Measurements from ENCODE around the gene USP32.
"Not testable (repeated sequence)": the region's sequence is repeated elsewhere in the genome, so short reads cannot be mapped to it uniquely, and the experiment has no call there.

Gene USP32

DNA sequence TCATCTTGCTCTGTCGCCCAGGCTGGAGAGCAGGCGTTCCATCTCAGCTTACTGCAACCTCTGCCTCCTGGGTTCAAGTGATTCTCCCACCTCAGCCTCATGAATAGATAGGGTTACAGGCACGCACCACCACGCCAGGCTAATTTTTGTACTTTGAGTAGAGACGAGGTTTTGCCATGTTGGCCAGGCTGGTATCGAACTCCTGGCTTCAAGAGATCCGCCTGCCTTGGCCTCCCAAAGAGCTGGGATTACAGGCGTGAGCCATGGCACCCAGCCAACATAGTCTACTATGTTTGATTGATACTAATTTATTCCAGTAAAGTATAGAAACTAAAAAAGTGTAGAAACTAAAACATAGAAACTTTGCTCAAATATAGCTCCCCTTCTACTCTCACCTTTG, 147.3 kb downstream of the USP32 start:
- H3K4me3 ChIP-seq (ENCODE audit: low read depth, low read length) = no peak overlapping the region
- TF ChIP-seq, protein P1, sequence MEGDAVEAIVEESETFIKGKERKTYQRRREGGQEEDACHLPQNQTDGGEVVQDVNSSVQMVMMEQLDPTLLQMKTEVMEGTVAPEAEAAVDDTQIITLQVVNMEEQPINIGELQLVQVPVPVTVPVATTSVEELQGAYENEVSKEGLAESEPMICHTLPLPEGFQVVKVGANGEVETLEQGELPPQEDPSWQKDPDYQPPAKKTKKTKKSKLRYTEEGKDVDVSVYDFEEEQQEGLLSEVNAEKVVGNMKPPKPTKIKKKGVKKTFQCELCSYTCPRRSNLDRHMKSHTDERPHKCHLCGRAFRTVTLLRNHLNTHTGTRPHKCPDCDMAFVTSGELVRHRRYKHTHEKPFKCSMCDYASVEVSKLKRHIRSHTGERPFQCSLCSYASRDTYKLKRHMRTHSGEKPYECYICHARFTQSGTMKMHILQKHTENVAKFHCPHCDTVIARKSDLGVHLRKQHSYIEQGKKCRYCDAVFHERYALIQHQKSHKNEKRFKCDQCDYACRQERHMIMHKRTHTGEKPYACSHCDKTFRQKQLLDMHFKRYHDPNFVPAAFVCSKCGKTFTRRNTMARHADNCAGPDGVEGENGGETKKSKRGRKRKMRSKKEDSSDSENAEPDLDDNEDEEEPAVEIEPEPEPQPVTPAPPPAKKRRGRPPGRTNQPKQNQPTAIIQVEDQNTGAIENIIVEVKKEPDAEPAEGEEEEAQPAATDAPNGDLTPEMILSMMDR (IDR thresholded peaks at IDR 0.05; ENCODE audit: control insufficient read depth, extremely low read depth, insufficient read depth) = no peak
- DNase-seq (ENCODE audit: low read depth) = no peak

DNA sequence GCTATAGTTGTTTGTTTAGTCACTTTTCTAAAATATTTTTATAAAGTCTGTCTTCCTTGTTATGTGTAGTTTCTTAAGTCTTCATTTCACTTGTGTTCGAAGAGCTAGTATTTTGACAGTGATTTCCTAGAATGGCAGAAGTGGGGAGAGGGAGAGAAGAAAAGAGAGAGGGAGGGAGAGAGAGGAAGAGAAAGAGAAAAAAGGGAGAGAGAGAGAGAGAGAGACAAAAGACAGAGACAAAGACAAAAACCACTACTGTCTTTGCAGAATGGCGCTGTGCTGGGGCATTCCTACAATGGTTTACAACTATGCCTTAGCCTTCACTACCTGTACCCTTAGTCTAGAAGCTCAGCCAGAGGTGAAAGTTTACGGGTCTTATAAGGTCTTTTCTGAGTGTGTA, 151.6 kb downstream of the USP32 start:
- TF ChIP-seq, protein P1 (IDR thresholded peaks at IDR 0.05; ENCODE audit: control insufficient read depth, extremely low read depth, insufficient read depth) = no peak
- H3K4me3 ChIP-seq (ENCODE audit: low read depth, low read length) = no peak overlapping the region

DNA sequence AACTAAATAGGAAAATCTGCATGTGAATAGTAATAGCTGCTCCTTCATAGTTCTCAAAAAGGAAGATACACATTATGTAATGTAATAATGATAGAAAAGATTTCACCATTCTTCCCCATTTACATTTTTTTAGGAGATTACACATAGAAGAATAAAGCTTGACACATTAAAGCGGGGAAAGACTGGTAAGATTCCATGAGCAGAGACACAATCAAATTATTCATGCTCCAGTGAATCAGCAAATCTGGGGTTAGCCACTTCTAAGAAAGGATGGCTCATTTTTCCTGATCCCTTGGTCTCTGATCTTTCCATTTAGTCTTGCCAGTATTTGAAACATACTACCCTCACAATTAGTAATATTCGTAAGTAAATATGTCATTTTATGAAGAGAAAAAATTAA, 160.2 kb downstream of the USP32 start:
- TF ChIP-seq, protein P1 (IDR thresholded peaks at IDR 0.05; ENCODE audit: control insufficient read depth, extremely low read depth, insufficient read depth) = no peak
- no peak for DNase-seq (ENCODE audit: low read depth)
- H3K4me3 ChIP-seq (ENCODE audit: low read depth, low read length) = no peak overlapping the region

More for the DNA sequence above, 151.6 kb downstream of the USP32 start:
- no peak for DNase-seq (ENCODE audit: low read depth)

DNA sequence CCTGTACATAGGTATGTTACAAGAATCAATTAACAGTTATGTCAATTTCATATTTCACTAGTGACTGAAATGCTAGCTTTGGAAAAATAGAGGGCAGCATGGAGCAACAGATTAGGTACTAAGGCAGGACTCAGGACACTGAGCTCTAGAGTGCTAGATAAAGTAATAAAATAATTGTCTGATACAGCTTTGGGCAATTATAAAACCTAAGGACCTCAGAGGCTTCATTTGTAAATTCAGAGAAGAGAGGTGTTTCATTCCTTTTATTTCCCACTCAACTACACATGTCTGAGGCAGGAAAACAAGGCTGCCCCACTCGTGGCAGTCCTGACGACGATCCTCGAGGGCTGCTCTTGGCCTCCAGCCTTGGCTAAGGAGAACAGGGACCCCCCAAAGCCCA, 160.7 kb downstream of the USP32 start:
- H3K4me3 ChIP-seq (ENCODE audit: low read depth, low read length) = no peak overlapping the region
- DNase-seq (ENCODE audit: low read depth) = peak; percentile 31
- TF ChIP-seq, protein P1 (IDR thresholded peaks at IDR 0.05; ENCODE audit: control insufficient read depth, extremely low read depth, insufficient read depth) = peak; percentile 71

DNA sequence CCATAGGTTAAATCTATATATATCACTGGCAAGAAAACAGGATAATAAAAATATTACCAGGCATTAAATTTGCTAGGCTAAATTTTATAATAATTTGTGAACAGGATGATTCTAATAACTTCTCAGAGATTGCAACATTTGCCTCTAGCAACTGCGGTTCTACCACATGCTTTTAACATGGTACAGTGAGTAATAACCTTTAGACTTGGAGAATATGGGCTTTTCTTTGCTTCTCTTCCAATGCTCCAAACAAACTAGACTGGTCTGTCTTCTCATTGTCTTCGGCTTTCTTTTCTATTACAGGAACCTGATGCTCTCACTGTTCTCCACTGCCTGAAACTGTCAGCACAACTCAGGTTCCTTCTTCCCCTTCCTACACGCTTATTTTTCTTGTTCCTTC, 161.6 kb downstream of the USP32 start:
- no peak overlapping the region for H3K4me3 ChIP-seq (ENCODE audit: low read depth, low read length)
- TF ChIP-seq, protein P1 (IDR thresholded peaks at IDR 0.05; ENCODE audit: control insufficient read depth, extremely low read depth, insufficient read depth) = no peak
- DNase-seq (ENCODE audit: low read depth) = no peak

DNA sequence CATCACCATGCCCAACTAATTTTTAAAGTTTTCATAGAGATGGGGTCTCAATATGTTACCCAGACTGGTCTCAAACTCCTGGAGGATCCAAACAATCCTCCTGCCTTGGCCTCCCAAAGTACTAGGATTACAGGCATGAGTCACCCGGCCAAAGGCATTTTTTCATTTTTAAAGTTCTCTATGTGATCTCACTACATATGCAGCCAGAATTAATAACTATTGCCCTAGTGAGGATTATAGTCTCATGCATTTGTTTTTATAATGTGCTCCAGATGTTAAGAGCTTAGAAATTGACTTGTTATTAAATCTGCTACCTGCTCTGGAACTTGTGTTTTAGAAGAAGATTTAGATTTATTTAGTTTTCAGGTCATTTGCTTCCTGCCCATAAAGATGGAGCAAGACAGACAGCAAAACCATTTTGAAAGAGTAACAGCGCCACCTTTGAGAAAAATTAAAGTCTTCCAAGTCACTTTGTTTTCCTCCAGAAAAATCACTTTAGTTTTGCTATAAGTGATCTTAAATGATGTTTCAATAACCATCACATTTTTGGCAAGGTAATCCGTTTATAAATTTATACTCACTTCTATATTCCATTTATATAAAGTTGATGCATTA, 162.6 kb downstream of the USP32 start:
- TF ChIP-seq, protein P1 (IDR thresholded peaks at IDR 0.05; ENCODE audit: control insufficient read depth, extremely low read depth, insufficient read depth) = peak; percentile 43
- DNase-seq (ENCODE audit: low read depth) = no peak
- no peak overlapping the region for H3K4me3 ChIP-seq (ENCODE audit: low read depth, low read length)

DNA sequence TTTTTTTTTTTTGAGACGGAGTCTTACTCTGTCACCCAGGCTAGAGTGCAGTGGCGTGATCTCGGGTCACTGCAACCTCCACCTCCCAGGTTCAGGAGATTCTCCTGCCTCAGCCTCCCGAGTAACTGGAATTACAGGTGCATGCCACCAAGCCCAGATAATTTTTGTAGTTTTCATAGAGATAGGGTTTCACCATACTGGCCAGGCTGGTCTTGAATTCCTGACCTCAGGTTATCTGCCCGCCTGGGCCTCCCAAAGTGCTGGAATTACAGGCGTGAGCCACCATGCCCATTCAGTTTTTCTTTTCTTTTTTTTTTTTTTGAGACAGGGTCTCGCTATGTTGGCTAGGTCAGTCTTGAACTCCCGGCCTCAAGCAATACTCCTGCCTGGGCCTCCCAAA, 164.7 kb downstream of the USP32 start:
- DNase-seq (ENCODE audit: low read depth); H3K4me3 ChIP-seq (ENCODE audit: low read depth, low read length): not testable (repeated sequence)
